ENCODE measurements around the gene FAM3B. TPM values are rescaled to one million over a fixed set of nuclear protein-coding genes. Genes with fewer than 3 reads are reported as not detected.

The FAM3B gene
- total RNA-seq, 4 donors from 2014 or later, result 49.5 to 323 (median 159) TPM

GRCh38 chr21:41315726-41316125 is 875 bp upstream of the FAM3B start:
- TF ChIP-seq POLR2A (IDR thresholded peaks at IDR 0.05), result no peak
- TF ChIP-seq CTCF (IDR thresholded peaks at IDR 0.05), result no peak
- Histone ChIP-seq H3K27ac (peak overlapping the region in 3 of 4 donors; percentile 94 to 98 (median 94)), H3K4me3 (peak overlapping the region in 2 of 4 donors; percentile 60 to 73)

DNA sequence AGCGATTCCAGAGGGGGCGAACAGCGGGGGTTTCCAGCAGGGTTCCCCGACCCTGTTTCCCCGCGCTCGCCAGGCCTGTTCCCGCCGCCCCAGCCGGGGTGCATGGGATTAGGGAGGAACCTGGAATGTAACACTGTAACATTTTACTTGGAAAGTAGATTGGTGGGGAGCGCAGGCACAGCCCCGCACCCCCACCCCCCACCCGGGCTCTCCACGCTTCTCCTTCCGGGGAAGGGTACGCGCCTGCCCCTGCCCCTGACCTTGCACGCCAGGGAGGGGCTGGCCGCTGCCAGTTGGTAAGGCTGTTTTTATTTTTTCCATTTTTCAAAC is 427 bp downstream of the FAM3B start:
- Histone ChIP-seq H3K4me1 (peaks cover 0 to 38% (median 2%) of the 10 kb centered on the region in 4 donors), H3K4me3 (peak overlapping the region; percentile 19 to 73 (median 50)), H3K9me3 (no peaks in the 10 kb centered on the region), H3K27ac (peak overlapping the region in 3 of 4 donors; percentile 94 to 98 (median 94)), H3K27me3 (peaks cover 0 to 4% of the 10 kb centered on the region in 2 donors), H3K36me3 (no peaks in the 10 kb centered on the region)
- TF ChIP-seq CTCF (IDR thresholded peaks at IDR 0.05) (no peak), POLR2A (IDR thresholded peaks at IDR 0.05) (no peak)
- DNase-seq, result no peak

More at GRCh38 chr21:41315726-41316125, 875 bp upstream of the FAM3B start:
- H3K27me3 ChIP-seq, result peaks cover 0 to 4% of the 10 kb centered on the region in 2 donors
- H3K4me1 ChIP-seq, result peaks cover 0 to 25% (median 2%) of the 10 kb centered on the region in 4 donors
- no peak for DNase-seq
- H3K9me3 ChIP-seq, result no peaks in the 10 kb centered on the region
- H3K36me3 ChIP-seq, result no peaks in the 10 kb centered on the region

DNA sequence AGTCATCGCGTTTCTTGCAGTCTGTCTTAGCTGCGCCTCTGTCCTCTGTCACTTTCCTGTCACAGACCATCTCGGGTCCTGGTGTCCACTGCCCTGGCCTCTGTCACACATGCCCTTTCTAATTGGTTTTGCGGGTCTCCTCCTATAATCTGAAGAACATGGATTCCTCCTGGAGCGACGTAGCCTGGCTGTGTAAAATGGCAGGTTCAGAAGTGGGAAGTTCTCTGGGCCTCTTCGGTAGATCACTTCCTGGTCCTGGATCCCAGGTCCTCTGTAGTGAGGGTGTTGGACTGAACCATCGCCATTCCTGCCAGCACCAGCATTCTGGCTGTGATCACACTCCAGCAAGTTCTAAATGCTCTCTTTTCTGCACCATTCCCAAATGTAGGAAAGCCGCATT is 857 bp downstream of the FAM3B start:
- peaks cover 0 to 41% (median 4%) of the 10 kb centered on the region in 4 donors for H3K4me1 ChIP-seq
- DNase-seq, result peak in 2 of 3 donors; percentile 56 to 58
- peak; percentile 27 to 55 for TF ChIP-seq POLR2A (IDR thresholded peaks at IDR 0.05)
- TF ChIP-seq CTCF (IDR thresholded peaks at IDR 0.05), result no peak

GRCh38 chr21:41318218-41318617 is 1.6 kb downstream of the FAM3B start:
- H3K36me3 ChIP-seq, result no peaks in the 10 kb centered on the region
- peaks cover 0 to 45% (median 4%) of the 10 kb centered on the region in 4 donors for H3K4me1 ChIP-seq
- peaks cover 0 to 4% of the 10 kb centered on the region in 2 donors for H3K27me3 ChIP-seq
- peak in 2 of 3 donors; percentile 55 to 59 for DNase-seq
- peak overlapping the region in 2 of 4 donors; percentile 60 to 73 for H3K4me3 ChIP-seq
- H3K27ac ChIP-seq, result peak overlapping the region in 3 of 4 donors; percentile 94 to 98 (median 94)
- no peaks in the 10 kb centered on the region for H3K9me3 ChIP-seq
- TF ChIP-seq POLR2A (IDR thresholded peaks at IDR 0.05) (peak in 1 of 2 donors; percentile 32), CTCF (IDR thresholded peaks at IDR 0.05) (no peak)

More for the DNA sequence above, 857 bp downstream of the FAM3B start:
- no peaks in the 10 kb centered on the region for H3K36me3 ChIP-seq
- H3K27me3 ChIP-seq, result peaks cover 0 to 4% of the 10 kb centered on the region in 2 donors
- peak overlapping the region in 3 of 4 donors; percentile 94 to 98 (median 94) for H3K27ac ChIP-seq
- no peaks in the 10 kb centered on the region for H3K9me3 ChIP-seq
- peak overlapping the region in 3 of 4 donors; percentile 41 to 73 (median 60) for H3K4me3 ChIP-seq

DNA sequence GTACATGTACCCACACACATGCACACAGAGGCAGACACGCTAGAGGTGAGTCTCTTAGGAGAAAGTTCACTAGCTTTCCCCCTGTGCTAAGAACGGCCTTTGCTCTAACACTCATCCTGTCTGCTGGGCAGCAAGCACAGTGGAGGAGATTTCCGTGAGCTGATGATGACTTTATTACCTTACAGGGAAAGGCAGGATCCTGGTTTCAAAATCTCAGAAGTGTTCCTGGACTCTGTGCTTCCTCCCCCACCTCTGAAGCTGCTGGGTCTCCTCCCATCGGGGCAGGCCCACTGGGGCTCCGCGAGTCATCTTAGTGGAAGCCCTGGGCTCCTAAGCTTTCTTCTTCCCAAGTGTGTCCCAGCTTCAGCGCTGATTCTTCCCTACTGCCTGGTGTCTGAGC is 2.7 kb downstream of the FAM3B start:
- TF ChIP-seq CTCF (IDR thresholded peaks at IDR 0.05), result no peak
- peak in 1 of 2 donors; percentile 56 for TF ChIP-seq POLR2A (IDR thresholded peaks at IDR 0.05)
- peaks cover 0 to 4% of the 10 kb centered on the region in 2 donors for H3K27me3 ChIP-seq
- H3K4me1 ChIP-seq, result peaks cover 0 to 45% (median 4%) of the 10 kb centered on the region in 4 donors
- peak in 2 of 3 donors; percentile 74 to 75 for DNase-seq
- no peaks in the 10 kb centered on the region for H3K9me3 ChIP-seq
- peak overlapping the region in 1 of 4 donors; percentile 15 for H3K4me3 ChIP-seq
- peak overlapping the region in 3 of 4 donors; percentile 94 to 98 (median 94) for H3K27ac ChIP-seq
- no peaks in the 10 kb centered on the region for H3K36me3 ChIP-seq

Measured in Peyer's patch (tissue), 4 donors.